HG02759 (cell line): ENCODE measurements around the gene USP33.
"Not testable (repeated sequence)": the region's sequence is repeated elsewhere in the genome, so short reads cannot be mapped to it uniquely, and the experiment has no call there.

Experiments
- ATAC-seq: cut with Tn5 transposase; IDR thresholded peaks from one replicate; pipeline ENCODE4 v1.9.1; 2021; ENCODE audit warnings: mild to moderate bottlenecking, moderate library complexity; ENCODE audit not compliant: unreplicated experiment

Gene USP33

DNA sequence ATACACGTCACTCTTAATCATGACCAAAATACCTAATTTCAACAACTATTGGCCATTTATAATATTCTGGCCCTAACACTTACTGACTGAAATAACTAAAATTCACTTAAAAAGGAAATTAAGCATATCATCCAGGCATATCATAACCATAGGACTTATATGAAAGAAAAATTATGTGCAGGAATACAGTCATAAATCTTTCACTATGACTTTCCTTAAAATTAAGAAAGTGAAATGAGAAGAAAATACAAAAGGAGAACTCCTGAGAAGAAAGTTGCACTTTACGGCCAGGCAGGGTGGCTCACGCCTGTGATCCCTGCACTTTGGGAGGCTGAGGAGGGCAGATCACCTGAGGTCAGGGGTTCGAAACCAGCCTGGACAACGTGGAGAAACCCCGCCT lies 86.6 kb downstream of the USP33 start:
- ATAC-seq = no peak

DNA sequence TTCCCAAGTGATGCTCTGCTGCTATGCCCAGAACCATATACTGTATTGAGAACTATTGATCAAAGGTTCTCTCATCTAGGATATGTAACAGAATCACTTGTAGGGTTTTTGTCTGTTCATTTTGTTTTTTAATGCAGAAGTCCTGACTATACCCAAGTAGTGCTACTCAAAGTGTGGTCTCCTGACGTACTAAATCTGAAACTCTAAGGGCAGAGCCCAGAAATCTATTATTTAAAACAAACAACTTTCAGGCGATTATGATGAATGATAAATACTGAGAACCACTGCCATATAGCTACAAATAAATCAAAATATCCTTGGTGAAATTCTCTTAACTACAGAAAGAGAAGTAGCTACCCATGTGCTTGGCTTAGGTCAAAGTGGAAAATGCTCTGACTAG lies 87.3 kb downstream of the USP33 start:
- no peak for ATAC-seq

- ATAC-seq = no peak
Observed at GRCh38 chr1:77671836-77672235, 87.8 kb downstream of the USP33 start.

- no peak for ATAC-seq
Observed at GRCh38 chr1:77670330-77670729, 89.3 kb downstream of the USP33 start.

- no peak for ATAC-seq
Observed at GRCh38 chr1:77668924-77669449, 90.7 kb downstream of the USP33 start.

DNA sequence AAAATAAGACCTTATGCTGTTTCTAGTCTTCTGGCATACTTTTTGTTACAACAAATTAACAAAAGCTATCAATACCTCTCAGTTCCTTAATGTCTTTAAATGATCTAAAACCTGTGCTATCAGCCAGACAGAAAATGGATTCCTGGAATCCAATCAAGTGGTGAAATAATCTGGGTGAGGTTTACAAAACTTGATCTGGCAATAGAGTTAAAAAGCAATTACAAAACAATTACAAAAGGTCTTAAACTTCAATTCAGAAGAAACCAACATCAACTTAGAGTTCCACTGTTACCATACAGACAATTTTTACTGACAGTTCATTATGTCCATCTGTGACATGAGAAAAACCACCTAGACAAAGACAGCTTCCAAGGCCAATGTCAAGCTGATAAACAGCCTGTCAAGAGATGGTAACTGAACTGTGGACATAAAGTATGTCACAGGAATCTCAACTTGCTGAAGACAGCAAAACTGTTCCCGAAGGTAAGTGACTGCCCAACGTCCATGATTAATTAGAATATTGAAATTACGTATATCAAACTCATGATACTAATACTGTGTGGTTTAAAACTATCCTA lies 94.6 kb downstream of the USP33 start:
- no peak for ATAC-seq

GRCh38 chr1:77661696-77662095 lies 98.0 kb downstream of the USP33 start:
- no peak for ATAC-seq

- ATAC-seq = peak; percentile 60
Observed at GRCh38 chr1:77659879-77660593, 99.6 kb downstream of the USP33 start.

DNA sequence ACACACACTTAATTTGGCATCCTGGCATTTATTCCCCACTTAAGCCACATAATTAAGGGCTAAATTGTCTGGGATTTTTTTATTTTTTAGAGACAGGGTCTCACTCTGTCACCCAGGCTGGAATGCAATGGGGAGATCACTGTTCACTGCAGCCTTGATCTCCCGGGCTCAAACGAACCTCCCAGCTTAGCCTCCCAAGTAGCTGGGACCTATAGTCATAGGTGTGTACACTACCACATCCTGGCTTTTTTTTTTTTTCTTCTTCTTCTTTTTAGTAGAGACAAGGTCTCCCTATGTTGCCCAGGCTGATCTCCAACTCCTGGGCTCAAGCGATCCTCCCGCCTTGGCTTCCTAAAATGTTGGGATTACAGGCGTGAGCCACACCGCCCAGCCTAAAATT lies 101.4 kb downstream of the USP33 start:
- no peak for ATAC-seq

DNA sequence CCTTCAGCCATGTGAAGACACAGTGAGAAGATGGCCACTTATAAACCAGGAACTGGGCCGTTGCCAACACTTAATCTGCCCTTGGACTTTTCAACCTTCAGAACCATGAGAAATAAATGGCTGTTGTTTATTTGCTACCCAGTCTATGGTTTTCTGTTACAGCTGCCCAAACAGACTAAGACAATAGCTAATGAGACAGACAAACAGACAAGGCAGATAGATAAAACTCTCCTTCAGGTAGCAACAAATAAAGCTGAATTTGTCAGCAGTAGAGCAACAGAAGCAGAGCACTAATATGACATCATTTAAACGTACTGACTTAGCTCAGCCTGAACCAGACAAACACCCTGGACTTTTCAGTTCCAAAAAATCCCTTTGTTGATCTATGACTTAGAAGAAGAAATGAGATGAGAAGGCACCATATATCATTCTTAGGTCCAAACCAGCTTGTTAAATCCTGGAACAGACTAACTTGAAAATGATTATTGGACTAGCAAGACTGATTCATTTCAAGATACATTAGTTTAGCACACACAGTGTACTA lies 104.1 kb downstream of the USP33 start:
- no peak for ATAC-seq

DNA sequence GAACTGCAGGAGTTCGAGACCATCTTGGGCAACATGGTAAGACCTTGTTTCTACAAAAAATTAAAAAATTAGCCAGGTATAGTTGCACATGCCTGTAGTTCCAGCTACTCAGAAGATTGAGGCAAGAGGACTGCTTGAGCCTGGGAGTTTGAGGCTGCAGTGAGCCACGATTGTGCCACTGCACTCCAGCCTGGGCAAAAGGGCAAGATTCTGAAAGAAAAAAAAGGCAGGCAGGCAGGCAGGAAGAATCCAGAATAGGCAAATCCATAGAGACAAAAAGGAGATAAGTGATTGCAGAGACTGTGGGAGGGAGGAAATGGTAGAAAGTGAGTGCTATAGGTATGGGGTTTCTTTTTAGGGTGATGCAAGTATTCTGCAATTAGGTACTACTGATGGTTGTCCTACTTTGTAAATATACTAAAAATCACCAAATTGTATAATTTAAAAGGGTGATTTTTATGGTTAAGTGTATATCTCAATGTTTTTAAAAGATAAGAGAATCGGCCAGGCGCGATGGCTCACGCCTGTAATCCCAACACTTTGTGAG lies 106.6 kb downstream of the USP33 start:
- ATAC-seq = no peak

DNA sequence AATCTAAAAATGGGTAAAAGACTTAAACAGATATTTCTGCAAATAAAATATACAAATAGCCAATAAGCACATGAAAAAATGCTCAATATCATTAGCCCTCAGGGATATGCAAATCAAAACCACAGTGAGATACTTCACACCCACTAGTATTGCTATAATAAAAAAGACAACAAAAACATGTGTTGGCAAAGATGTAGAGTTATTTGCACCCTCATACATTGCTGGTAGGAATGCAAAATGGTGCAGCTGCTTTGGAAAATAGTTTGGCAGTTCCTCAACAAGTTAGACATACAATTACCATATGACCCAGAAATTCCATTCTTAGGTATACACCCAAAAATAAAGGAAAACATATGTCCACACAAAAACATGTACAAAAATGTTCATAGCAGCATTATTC lies 107.4 kb downstream of the USP33 start:
- ATAC-seq = no peak

GRCh38 chr1:77649127-77649526 lies 110.5 kb downstream of the USP33 start:
- no peak for ATAC-seq

GRCh38 chr1:77646224-77646623 lies 113.4 kb downstream of the USP33 start:
- not testable (repeated sequence) for ATAC-seq
